Measurements from ENCODE around the gene TENT5C.

Gene TENT5C

GRCh38 chr1:117646007-117646811 is 40.4 kb downstream of the TENT5C start:
- no peak for DNase-seq

GRCh38 chr1:117646956-117647355 is 41.1 kb downstream of the TENT5C start:
- Histone ChIP-seq H3K4me3 (ENCODE audit: low read depth, low read length) (no peak overlapping the region), H3K36me3 (no peaks in the 10 kb centered on the region), H3K27me3 (ENCODE audit: insufficient read depth, low read depth, severe bottlenecking) (no peaks in the 10 kb centered on the region), H3K27ac (no peak overlapping the region), H3K9me3 (ENCODE audit: severe bottlenecking) (no peaks in the 10 kb centered on the region)
- TF ChIP-seq CTCF (IDR thresholded peaks at IDR 0.05; ENCODE audit: low read depth, low read length), result no peak
- DNase-seq, result no peak

More at GRCh38 chr1:117646007-117646811, 40.4 kb downstream of the TENT5C start:
- TF ChIP-seq CTCF (IDR thresholded peaks at IDR 0.05; ENCODE audit: low read depth, low read length), result no peak
- H3K27ac ChIP-seq, result no peak overlapping the region
- no peaks in the 10 kb centered on the region for H3K36me3 ChIP-seq
- H3K9me3 ChIP-seq (ENCODE audit: severe bottlenecking), result no peaks in the 10 kb centered on the region
- H3K4me3 ChIP-seq (ENCODE audit: low read depth, low read length), result no peak overlapping the region
- no peaks in the 10 kb centered on the region for H3K27me3 ChIP-seq (ENCODE audit: insufficient read depth, low read depth, severe bottlenecking)

GRCh38 chr1:117648015-117648414 is 42.2 kb downstream of the TENT5C start:
- Histone ChIP-seq H3K9me3 (ENCODE audit: severe bottlenecking) (no peaks in the 10 kb centered on the region), H3K36me3 (no peaks in the 10 kb centered on the region), H3K4me3 (ENCODE audit: low read depth, low read length) (no peak overlapping the region), H3K27me3 (ENCODE audit: insufficient read depth, low read depth, severe bottlenecking) (no peaks in the 10 kb centered on the region), H3K27ac (no peak overlapping the region)
- DNase-seq, result no peak
- no peak for TF ChIP-seq CTCF (IDR thresholded peaks at IDR 0.05; ENCODE audit: low read depth, low read length)

GRCh38 chr1:117650840-117651568 is 45.2 kb downstream of the TENT5C start:
- DNase-seq, result no peak
- no peak overlapping the region for H3K27ac ChIP-seq
- H3K36me3 ChIP-seq, result no peaks in the 10 kb centered on the region
- H3K27me3 ChIP-seq (ENCODE audit: insufficient read depth, low read depth, severe bottlenecking), result no peaks in the 10 kb centered on the region
- no peak for TF ChIP-seq CTCF (IDR thresholded peaks at IDR 0.05; ENCODE audit: low read depth, low read length)
- H3K4me3 ChIP-seq (ENCODE audit: low read depth, low read length), result no peak overlapping the region
- no peaks in the 10 kb centered on the region for H3K9me3 ChIP-seq (ENCODE audit: severe bottlenecking)

GRCh38 chr1:117651616-117652015 is 45.8 kb downstream of the TENT5C start:
- no peaks in the 10 kb centered on the region for H3K9me3 ChIP-seq (ENCODE audit: severe bottlenecking)
- no peak for DNase-seq
- TF ChIP-seq CTCF (IDR thresholded peaks at IDR 0.05; ENCODE audit: low read depth, low read length), result no peak
- no peak overlapping the region for H3K4me3 ChIP-seq (ENCODE audit: low read depth, low read length)
- no peaks in the 10 kb centered on the region for H3K36me3 ChIP-seq
- no peak overlapping the region for H3K27ac ChIP-seq
- no peaks in the 10 kb centered on the region for H3K27me3 ChIP-seq (ENCODE audit: insufficient read depth, low read depth, severe bottlenecking)

All from WERI-Rb-1 (cell line).